ENCODE measurements around the gene OR52E4. TPM values are rescaled to one million over a fixed set of nuclear protein-coding genes. Genes with fewer than 3 reads are reported as not detected.

Gene OR52E4
- total and polyA plus RNA-seq, 2 donors (not counting 3 experiments of a cell fraction or from before 2014, with no cell fraction given) = not detected

GRCh38 chr11:5929571-5930368, 49.3 kb downstream of the OR52E4 start:
- dilution Hi-C loops (cut with MboI; ENCODE audit: extremely low pct_ligation_motif_present, low sequenced_read_pairs) = no loop called here

More at GRCh38 chr11:5929571-5930368, 49.3 kb downstream of the OR52E4 start:
- no TSS peak for BruUV-seq (replicated peaks)
- Histone ChIP-seq H3K9me3 (replicated peaks; ENCODE audit: control insufficient read depth, insufficient read depth, low read length) (no peaks in the 10 kb centered on the region), H3K4me3 (replicated peaks in 1 of 3; ENCODE audit: insufficient read depth in 1 of 3, low read depth in 1 of 3, low read length in 3 of 3) (no peak overlapping the region), H3K9ac (replicated peaks; ENCODE audit: extremely low read depth, insufficient read depth, low read length) (no peak overlapping the region), H3K4me1 (ENCODE audit: control insufficient read depth, extremely low read depth, insufficient read depth, low read length) (no peaks in the 10 kb centered on the region), H3K4me2 (ENCODE audit: insufficient read depth, low read length) (no peak overlapping the region), H4K20me1 (replicated peaks; ENCODE audit: control insufficient read depth, extremely low read depth, insufficient read depth, low read length) (no peaks in the 10 kb centered on the region), H2AFZ (ENCODE audit: low read depth, low read length) (no peak overlapping the region), H3K27ac (ENCODE audit: insufficient read depth, low read depth, low read length) (no peak overlapping the region), H3K9me1 (replicated peaks; ENCODE audit: control insufficient read depth, extremely low read depth, insufficient read depth, low read length) (no peaks in the 10 kb centered on the region), H3K36me3 (ENCODE audit: control insufficient read depth in 2 of 2, extremely low read depth in 1 of 2, insufficient read depth in 2 of 2, low read length in 2 of 2) (no peaks in the 10 kb centered on the region), H3K79me2 (ENCODE audit: control insufficient read depth, insufficient read depth, low read length) (no peaks in the 10 kb centered on the region), H3K27me3 (ENCODE audit: control insufficient read depth in 2 of 2, insufficient read depth in 2 of 2, low read length in 2 of 2) (no peaks in the 10 kb centered on the region)
- FAIRE-seq (no peak), DNase-seq (ENCODE audit: low read depth, low spot score) (no peak)
- intact Hi-C loops (cut with micrococcal nuclease) = no loop called here
- TF ChIP-seq POLR2A (IDR thresholded peaks at IDR 0.05; ENCODE audit: low read depth, low read length) (no peak), CTCF (IDR thresholded peaks at IDR 0.05; ENCODE audit: extremely low read depth in 1 of 2, insufficient read depth in 1 of 2, low read depth in 1 of 2, low read length in 2 of 2) (no peak), JUN (IDR thresholded peaks at IDR 0.05; ENCODE audit: borderline replicate concordance, insufficient read depth, insufficient read length, low read depth) (no peak), POLR2AphosphoS5 (IDR thresholded peaks at IDR 0.05; ENCODE audit: insufficient read depth, low read depth, low read length) (no peak), MAX (IDR thresholded peaks at IDR 0.05; ENCODE audit: insufficient read depth, insufficient read length) (no peak), MYC (IDR thresholded peaks at IDR 0.05; ENCODE audit: low read depth, low read length) (no peak), EZH2 (IDR thresholded peaks at IDR 0.05; ENCODE audit: borderline replicate concordance, low read depth, low read length, severe bottlenecking) (no peak), FOS (IDR thresholded peaks at IDR 0.05; ENCODE audit: borderline replicate concordance, insufficient read depth, low read length) (no peak)
- ChIA-PET POLR2A (no interaction called here), CTCF (no interaction called here)
